PC-3 (cell line): ENCODE results near the gene ISLR2.

Experiments
- CTCF ChIP-seq: fragments of 300-600 bp; sonication (generic); conservative IDR thresholded peaks from 2 replicates; pipeline ENCODE4 v1.5.1; 2017; ENCODE audit warnings: antibody characterized with exemption, low read depth, mild to moderate bottlenecking, low read length
- EZH2 ChIP-seq: fragments of 300-600 bp; sonication (generic); IDR thresholded peaks from one replicate; pipeline ENCODE4 v1.6.1; 2017; ENCODE audit warnings: antibody characterized with exemption, mild to moderate bottlenecking, low read length; ENCODE audit not compliant: unreplicated experiment

- TF ChIP-seq CTCF (0 out of 2 replicates have a peak, but pooled peaks have one; percentile 11), EZH2 (no peak)
Measured at GRCh38 chr15:74144153-74144775, 13.9 kb downstream of the ISLR2 start.
